ENCODE data around the gene LGR4. TPM values are rescaled to one million over a fixed set of nuclear protein-coding genes. Genes with fewer than 3 reads are reported as not detected.

LGR4 gene
- total RNA-seq, 1 experiment from 2014 or later: 99.2 TPM

DNA sequence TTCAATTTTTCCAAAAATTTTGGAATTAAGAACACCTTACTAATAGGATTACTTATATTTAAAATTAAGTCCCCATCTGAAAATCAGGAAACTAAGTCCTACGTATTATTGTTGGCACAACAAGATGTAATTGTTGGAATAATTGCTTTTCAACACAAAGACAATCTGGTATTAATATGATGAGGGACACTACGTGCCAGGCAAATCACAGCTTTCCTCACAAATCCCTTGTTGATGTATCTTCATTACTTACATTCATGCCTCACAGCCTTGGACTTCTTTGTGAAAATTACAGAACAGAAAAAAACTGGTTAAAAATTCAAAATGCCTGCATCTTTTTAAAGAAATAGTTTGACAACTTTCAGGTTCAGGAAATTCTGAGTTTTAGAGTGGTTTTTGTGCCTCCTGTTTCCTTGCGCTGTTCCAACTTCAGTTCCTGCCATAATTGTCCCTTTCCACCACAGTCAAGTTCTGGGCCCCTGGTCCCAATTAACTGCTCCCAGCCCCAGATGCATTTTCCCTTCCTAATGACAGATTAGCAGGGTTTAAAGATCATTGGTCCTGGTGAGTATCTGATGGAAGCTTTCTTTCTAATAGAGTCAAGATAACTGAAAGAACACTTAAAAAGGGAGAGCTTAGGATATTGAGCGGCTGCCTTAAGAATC, 86.3 kb downstream of the LGR4 start:
- no CpG with 5 or more reads among the region's 4 CpGs for WGBS (ENCODE audit: extremely low coverage, insufficient read length, low lambda C conversion rate)
- H4K5ac ChIP-seq (ENCODE audit: insufficient read length, low read depth, low read length): no peak overlapping the region
- no peak for DNase-seq
- Mint-ChIP-seq H3K4me3 (no peak overlapping the region), H3K27ac (peak overlapping the region; percentile 24 to 91 (median 51); a peak in 5 of 7 replicates), H3K27me3 (ENCODE audit: low read depth) (no peaks in the 10 kb centered on the region), H3K36me3 (ENCODE audit: insufficient read depth in 1 of 3, low read depth in 3 of 3) (peaks cover 16 to 69% (median 43%) of the 10 kb centered on the region in 3 experiments; a peak in 6 of 7 replicates), H3K4me1 (peaks cover 39 to 46% of the 10 kb centered on the region in 2 experiments), H3K9me3 (no peaks in the 10 kb centered on the region)
- no peak overlapping the region for H4K8ac ChIP-seq (replicated peaks; ENCODE audit: insufficient read length, low read depth, low read length)
- TF ChIP-seq, protein P1, sequence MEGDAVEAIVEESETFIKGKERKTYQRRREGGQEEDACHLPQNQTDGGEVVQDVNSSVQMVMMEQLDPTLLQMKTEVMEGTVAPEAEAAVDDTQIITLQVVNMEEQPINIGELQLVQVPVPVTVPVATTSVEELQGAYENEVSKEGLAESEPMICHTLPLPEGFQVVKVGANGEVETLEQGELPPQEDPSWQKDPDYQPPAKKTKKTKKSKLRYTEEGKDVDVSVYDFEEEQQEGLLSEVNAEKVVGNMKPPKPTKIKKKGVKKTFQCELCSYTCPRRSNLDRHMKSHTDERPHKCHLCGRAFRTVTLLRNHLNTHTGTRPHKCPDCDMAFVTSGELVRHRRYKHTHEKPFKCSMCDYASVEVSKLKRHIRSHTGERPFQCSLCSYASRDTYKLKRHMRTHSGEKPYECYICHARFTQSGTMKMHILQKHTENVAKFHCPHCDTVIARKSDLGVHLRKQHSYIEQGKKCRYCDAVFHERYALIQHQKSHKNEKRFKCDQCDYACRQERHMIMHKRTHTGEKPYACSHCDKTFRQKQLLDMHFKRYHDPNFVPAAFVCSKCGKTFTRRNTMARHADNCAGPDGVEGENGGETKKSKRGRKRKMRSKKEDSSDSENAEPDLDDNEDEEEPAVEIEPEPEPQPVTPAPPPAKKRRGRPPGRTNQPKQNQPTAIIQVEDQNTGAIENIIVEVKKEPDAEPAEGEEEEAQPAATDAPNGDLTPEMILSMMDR (conservative IDR thresholded peaks at IDR 0.05): no peak
- no peaks in the 10 kb centered on the region for H3K79me1 ChIP-seq (ENCODE audit: insufficient read depth, low read depth, low read length, poor library complexity, severe bottlenecking)
- no peak overlapping the region for H3K18ac ChIP-seq (ENCODE audit: insufficient read length, low read depth, low read length)
- no peaks in the 10 kb centered on the region for H4K20me1 ChIP-seq (ENCODE audit: control insufficient read depth, insufficient read depth, insufficient read length)
- H3K4ac ChIP-seq (ENCODE audit: low read depth, low read length): no peak overlapping the region
- no peak overlapping the region for H2BK12ac ChIP-seq (ENCODE audit: insufficient read length, low read depth, low read length)
- H2BK120ac ChIP-seq (ENCODE audit: low read depth, low read length, poor library complexity, severe bottlenecking): no peak overlapping the region
- H3K9ac ChIP-seq (ENCODE audit: extremely low read depth, insufficient read length, low read length): no peak overlapping the region
- H3K4me1 ChIP-seq (ENCODE audit: insufficient read depth, low read length): peaks cover 2% of the 10 kb centered on the region; the same call in 1 of the 2 replicates
- no peak overlapping the region for H2BK15ac ChIP-seq (ENCODE audit: low read depth, low read length)
- no peaks in the 10 kb centered on the region for H3K27me3 ChIP-seq (ENCODE audit: insufficient read depth, low read length)
- H3K27ac ChIP-seq (ENCODE audit: insufficient read length, low read depth, low read length): no peak overlapping the region
- no peaks in the 10 kb centered on the region for H3K79me2 ChIP-seq (ENCODE audit: insufficient read depth, low read length)
- no peak overlapping the region for H3K4me2 ChIP-seq (ENCODE audit: insufficient read depth, insufficient read length, low read length)
- H3K9me3 ChIP-seq (ENCODE audit: control insufficient read depth, low read depth, low read length): no peaks in the 10 kb centered on the region
- no peak overlapping the region for H3T11ph ChIP-seq (ENCODE audit: low read length)
- no peak overlapping the region for H2BK20ac ChIP-seq (ENCODE audit: low read depth, low read length, poor library complexity, severe bottlenecking)
- H3K14ac ChIP-seq (ENCODE audit: insufficient read depth, low read length): no peak overlapping the region
- H3K23me2 ChIP-seq (ENCODE audit: insufficient read length, low read depth, low read length, poor library complexity, severe bottlenecking): no peaks in the 10 kb centered on the region
- no peak overlapping the region for H2BK5ac ChIP-seq (ENCODE audit: insufficient read length, low read length)
- no peak overlapping the region for H4K91ac ChIP-seq (ENCODE audit: insufficient read length, low read depth, low read length)
- no peak overlapping the region for H2AFZ ChIP-seq (ENCODE audit: low read length)
- no peak overlapping the region for H3K23ac ChIP-seq (ENCODE audit: insufficient read length, low read depth, low read length)
- no peak overlapping the region for H2AK5ac ChIP-seq (ENCODE audit: insufficient read length, low read length)
- H3K56ac ChIP-seq (ENCODE audit: insufficient read length, low read depth, low read length): no peak overlapping the region

All from H9 (cell line).